B cell (primary cell): ENCODE data around the gene UCN2. TPM values are rescaled to one million over a fixed set of nuclear protein-coding genes. Genes with fewer than 3 reads are reported as not detected.

Experiments
- ATAC-seq: fragments of 200-7000 bp; cut with Tn5 transposase; one replicate; pipeline ENCODE4 v1.10.0; 2021; ENCODE audit warnings: low read depth, mild to moderate bottlenecking, moderate number of reproducible peaks, moderate library complexity
- CTCF ChIA-PET: fragments of 350-600 bp; sonication (Branson Sonifier 250); formaldehyde crosslinking; loops from one replicate; lab custom pipeline; 2021; ENCODE audit warnings: antibody characterized with exemption, inconsistent platforms; lab: Charles Lee
- POLR2A ChIA-PET: fragments of 350-600 bp; sonication (Branson Sonifier 250); formaldehyde crosslinking; loops from one replicate; lab custom pipeline; 2021; ENCODE audit warnings: antibody characterized with exemption; lab: Charles Lee
- DNase-seq: peaks from one replicate; pipeline ENCODE4 v3.0.0; 2013
- H2AFZ ChIP-seq: 2 replicates; pipeline ENCODE4 v1.6.1; 2012; ENCODE audit warnings: mild to moderate bottlenecking, low read depth, low read length; ENCODE audit not compliant: insufficient read depth, poor library complexity, severe bottlenecking
- H3K27ac ChIP-seq, 2 donors: 1 replicate in 1 of 2; 2 replicates in 1 of 2; pipeline ENCODE4 v1.5.1; 2012 to 2013; ENCODE audit warnings: low read length in 2 of 2, mild to moderate bottlenecking in 2 of 2, moderate library complexity in 1 of 2
- H3K27me3 ChIP-seq, 4 experiments: fragments of 200-600 bp in 1 of 4; sonication (generic) in 1 of 4; replicated peaks in 1 of 4; 1 replicate in 2 of 4; 2 replicates in 2 of 4; pipeline versions ENCODE4 v1.6.1 to v1.7.0; 2013 to 2016; ENCODE audit warnings: low read length in 3 of 4, mild to moderate bottlenecking in 2 of 4, mixed read lengths in 1 of 4, moderate library complexity in 1 of 4; ENCODE audit not compliant: insufficient read depth in 4 of 4, control insufficient read depth in 3 of 4; ENCODE audit errors: control extremely low read depth in 1 of 4
- H3K36me3 ChIP-seq, 2 experiments: replicated peaks in 1 of 2; 1 replicate in 1 of 2; 2 replicates in 1 of 2; pipeline versions ENCODE4 v1.6.1 to v1.7.1; 2013; ENCODE audit warnings: low read length in 1 of 2; ENCODE audit not compliant: insufficient read depth in 2 of 2, control insufficient read depth in 1 of 2; ENCODE audit errors: control extremely low read depth in 1 of 2, extremely low read depth in 1 of 2
- H3K4me1 ChIP-seq, 2 donors: fragments of 200-600 bp in 1 of 2; sonication (generic) in 1 of 2; 1 replicate in 1 of 2; 2 replicates in 1 of 2; pipeline versions ENCODE4 v1.5.1 to v1.6.1; 2013 to 2017; ENCODE audit warnings: low read length in 2 of 2; ENCODE audit not compliant: control insufficient read depth in 2 of 2, insufficient read depth in 2 of 2
- H3K4me2 ChIP-seq: replicated peaks from 2 replicates; pipeline ENCODE3; 2012; ENCODE audit warnings: mild to moderate bottlenecking, low read depth, low read length; ENCODE audit not compliant: poor library complexity, severe bottlenecking
- H3K4me3 ChIP-seq, 5 experiments: fragments of 200-600 bp in 1 of 5; sonication (generic) in 1 of 5; 1 replicate in 3 of 5; 2 replicates in 2 of 5; pipeline versions ENCODE4 v1.5.1 to v1.7.0; 2011 to 2016; ENCODE audit warnings: low read length in 4 of 5, mild to moderate bottlenecking in 4 of 5, low read depth in 2 of 5, control low read depth in 1 of 5, moderate library complexity in 1 of 5; ENCODE audit not compliant: insufficient read depth in 1 of 5; ENCODE audit errors: control extremely low read depth in 1 of 5, extremely low read depth in 1 of 5
- H3K79me2 ChIP-seq: fragments of 200-600 bp; sonication (generic); one replicate; pipeline ENCODE4 v1.6.0; 2016; ENCODE audit warnings: low read length; ENCODE audit not compliant: control insufficient read depth, insufficient read depth
- H3K9ac ChIP-seq: fragments of 200-600 bp; sonication (generic); 2 replicates; pipeline ENCODE4 v1.6.1; 2017; ENCODE audit warnings: mild to moderate bottlenecking, low read length, moderate library complexity
- H3K9me3 ChIP-seq, 3 donors: one replicate each; pipeline versions ENCODE4 v1.6.1 to v1.7.1; 2013; ENCODE audit warnings: low read length in 2 of 3; ENCODE audit not compliant: control insufficient read depth in 2 of 3, insufficient read depth in 1 of 3; ENCODE audit errors: control extremely low read depth in 1 of 3
- H4K20me1 ChIP-seq: 2 replicates; pipeline ENCODE4 v1.6.0; 2012; ENCODE audit warnings: mild to moderate bottlenecking, low read length; ENCODE audit not compliant: insufficient read depth, control insufficient read depth, poor library complexity, severe bottlenecking
- H3K27ac Mint-ChIP-seq: one replicate; pipeline ENCODE4 v1.8.0; 2021; ENCODE audit warnings: mixed read lengths
- H3K27me3 Mint-ChIP-seq: one replicate; pipeline ENCODE4 v1.8.0; 2021; ENCODE audit warnings: mixed read lengths
- H3K4me1 Mint-ChIP-seq: one replicate; pipeline ENCODE4 v1.8.0; 2021; ENCODE audit warnings: mixed read lengths
- H3K4me3 Mint-ChIP-seq: one replicate; pipeline ENCODE4 v1.8.0; 2021; ENCODE audit warnings: mixed read lengths
- H3K9me3 Mint-ChIP-seq: one replicate; pipeline ENCODE4 v1.8.0; 2022; ENCODE audit warnings: mixed read lengths; ENCODE audit not compliant: insufficient read depth
- CTCF ChIP-seq: fragments of 200-600 bp; IDR thresholded peaks from one replicate; pipeline ENCODE4 v1.8.0; 2022; ENCODE audit warnings: antibody characterized with exemption, mild to moderate bottlenecking
- EZH2 ChIP-seq: IDR thresholded peaks from 2 replicates; pipeline ENCODE4 v1.6.1; 2012; ENCODE audit warnings: borderline replicate concordance, low read depth, mild to moderate bottlenecking, moderate library complexity, low read length; ENCODE audit not compliant: insufficient read depth, poor library complexity, severe bottlenecking
- WGBS: methylation state at CpG from one replicate; pipeline ENCODE4 v1.1.5; 2013; ENCODE audit warnings: missing lambda C conversion rate; ENCODE audit not compliant: insufficient coverage; 5-methylcytosine and 5-hydroxymethylcytosine counted together
- intact Hi-C: fragments of 100-400 bp; cut with micrococcal nuclease; formaldehyde crosslinking; loops from one replicate; pipeline ENCODE4 v1.10.0; 2022
- polyA plus RNA-seq: library from polyadenylated mRNA; depleted of rRNA; stranded (reverse); fragments of >200 nt; gene quantifications from 2 replicates; pipeline ENCODE4 v1.2.3, GENCODE V29; 2012
- total RNA-seq, 2 donors: library from RNA; stranded (reverse); fragments of 120-200 nt in 1 of 2; gene quantifications; 1 replicate in 1 of 2; 2 replicates in 1 of 2; pipeline versions ENCODE4 v1.2.3 to v1.2.4, GENCODE V29; 2013 to 2022

Gene UCN2
- total and polyA plus RNA-seq, 2 donors (not counting 1 experiment from before 2014, with no cell fraction given), result not detected

GRCh38 chr3:48609088-48610005, 45.8 kb upstream of the UCN2 start, which contains the start of gene UQCRC1:
UQCRC1 (minus strand) TSS chr3:48609646; CDS start chr3:48609620, 26 bp downstream.
- H3K4me3 Mint-ChIP-seq, result peak within 1 kb of the TSS; percentile 100
- H3K4me1 ChIP-seq, result peaks cover 10 to 14% of the 10 kb centered on the region in 2 donors
- peak within 1 kb of the TSS; percentile 99 for H2AFZ ChIP-seq
- H3K9me3 ChIP-seq, result no peaks in the 10 kb centered on the region
- no peaks in the 10 kb centered on the region for H4K20me1 ChIP-seq
- peaks cover 30% of the 10 kb centered on the region for H3K79me2 ChIP-seq
- intact Hi-C loops, result loop anchor here (1.0 to 2.0 kb wide), 6 partner anchors 26 to 368 kb away; partner anchors contain the start of genes IP6K2, SLC26A6 and ZNF589
- DNase-seq (peak; percentile 95), ATAC-seq (peak; percentile 99)
- H3K4me3 ChIP-seq, result peak within 1 kb of the TSS; percentile 68 to 99 (median 94)
- CTCF ChIA-PET, result interaction anchor here (0.7 to 5.0 kb wide), 2 partner anchors 27 to 209 kb away, joined by 5 to 35 read pairs; partner anchors contain the start of gene SLC26A6
- peak within 1 kb of the TSS; percentile 72 to 90 for H3K27ac ChIP-seq
- H3K27me3 Mint-ChIP-seq, result no peaks in the 10 kb centered on the region
- H3K9ac ChIP-seq, result peak within 1 kb of the TSS; percentile 98
- TF ChIP-seq EZH2, result no peak
- TF ChIP-seq CTCF, result peak; percentile 81
- 4% methylated on average over 84 of the region's 86 CpGs for WGBS
- no peaks in the 10 kb centered on the region for H3K9me3 Mint-ChIP-seq
- POLR2A ChIA-PET, result interaction anchor here (0.6 kb wide), 1 partner anchor 92 kb away, joined by 3 read pairs; no protein-coding TSS in a partner anchor
- peaks cover 0 to 17% of the 10 kb centered on the region in 2 experiments for H3K36me3 ChIP-seq
- peak within 1 kb of the TSS; percentile 98 for H3K27ac Mint-ChIP-seq
- H3K4me1 Mint-ChIP-seq, result peaks cover 15% of the 10 kb centered on the region
- peak within 1 kb of the TSS; percentile 90 for H3K4me2 ChIP-seq
- H3K27me3 ChIP-seq, result no peaks in the 10 kb centered on the region
